GM19452 (cell line): ENCODE data around the gene PPP1R12A.

Experiments
- ATAC-seq: cut with Tn5 transposase; IDR thresholded peaks from one replicate; pipeline ENCODE4 v1.9.1; 2021; ENCODE audit not compliant: unreplicated experiment

Gene PPP1R12A

DNA sequence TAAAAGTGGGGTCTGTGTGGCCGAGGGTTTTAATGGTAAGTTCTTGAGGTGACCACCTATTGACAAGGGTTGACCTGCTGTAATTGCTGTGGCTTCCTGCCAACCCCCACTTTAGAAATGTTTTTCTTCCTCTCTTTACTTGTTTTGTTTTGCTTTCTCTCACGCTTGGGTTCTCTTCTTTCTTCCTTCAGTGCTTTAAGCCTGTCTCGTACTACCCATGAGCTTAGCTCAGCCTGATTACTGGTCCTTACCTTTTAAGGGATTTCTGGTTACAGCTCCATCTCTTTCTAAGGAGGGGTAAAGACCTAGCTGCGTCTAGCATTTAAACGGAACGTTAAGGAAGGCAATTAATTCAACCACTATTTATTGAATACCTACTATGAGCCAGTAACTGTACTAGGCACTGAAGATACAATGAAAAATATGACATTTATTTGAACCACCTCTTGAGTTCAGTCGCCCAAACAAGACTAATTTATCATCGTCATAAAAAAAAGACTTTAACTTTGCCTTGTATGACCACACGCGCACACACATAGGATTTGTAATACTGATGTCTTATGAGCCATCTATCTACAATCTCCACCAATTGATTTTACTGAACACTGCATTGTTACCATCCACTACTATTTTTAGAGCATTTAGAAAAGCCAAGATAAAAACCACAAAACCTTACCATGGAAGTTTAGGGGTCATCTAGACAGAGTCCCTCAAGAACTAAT is 888 bp upstream of the PPP1R12A start:
- ATAC-seq: peak; percentile 18

- peak; percentile 11 for ATAC-seq
Measured at GRCh38 chr12:79934281-79935020, 446 bp downstream of the PPP1R12A start.

- no peak for ATAC-seq
Measured at GRCh38 chr12:79933532-79934264, 1.2 kb downstream of the PPP1R12A start.

- no peak for ATAC-seq
Measured at GRCh38 chr12:79933043-79933442, 1.9 kb downstream of the PPP1R12A start.

DNA sequence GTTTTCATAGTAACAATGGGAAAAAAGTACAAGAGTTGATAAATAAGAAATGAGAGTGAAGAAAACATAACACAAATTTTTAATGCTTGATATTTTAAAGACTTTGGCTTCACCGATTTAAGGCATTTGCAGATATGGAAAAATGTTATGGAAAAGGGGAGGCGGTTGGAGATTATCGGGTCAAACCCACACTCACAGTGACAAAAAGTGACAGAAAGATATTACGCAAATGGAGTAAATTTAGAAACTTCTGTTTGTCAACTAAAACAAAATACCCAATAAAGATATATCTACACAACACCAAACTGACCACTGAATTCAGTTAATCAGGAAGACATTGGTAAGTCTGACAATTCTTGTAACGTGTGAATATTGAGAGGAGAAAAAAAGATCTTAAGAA is 2.5 kb downstream of the PPP1R12A start:
- ATAC-seq: no peak

- no peak for ATAC-seq
Measured at GRCh38 chr12:79929065-79929464, 5.8 kb downstream of the PPP1R12A start.

- ATAC-seq: peak; percentile 99
Measured at GRCh38 chr12:79927772-79928474, 7.0 kb downstream of the PPP1R12A start.

DNA sequence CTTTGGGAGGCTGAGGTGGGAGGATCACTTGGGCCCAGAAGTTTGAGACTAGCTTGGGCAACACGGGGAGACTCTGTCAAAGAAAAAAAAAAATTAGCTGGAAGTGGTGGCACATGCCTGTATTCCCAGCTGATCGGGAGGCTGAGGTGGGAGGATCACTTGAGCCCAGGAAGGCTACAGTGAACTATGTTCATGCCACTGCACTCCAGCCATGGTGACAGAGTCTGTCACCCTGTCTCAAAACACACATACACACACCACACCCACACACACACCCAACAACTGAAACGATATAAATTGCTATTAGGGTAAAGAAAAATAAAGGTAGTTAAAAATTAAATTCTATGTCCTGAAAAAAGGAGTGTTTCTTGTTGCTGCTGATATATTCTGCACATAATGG is 7.9 kb downstream of the PPP1R12A start:
- no peak for ATAC-seq

DNA sequence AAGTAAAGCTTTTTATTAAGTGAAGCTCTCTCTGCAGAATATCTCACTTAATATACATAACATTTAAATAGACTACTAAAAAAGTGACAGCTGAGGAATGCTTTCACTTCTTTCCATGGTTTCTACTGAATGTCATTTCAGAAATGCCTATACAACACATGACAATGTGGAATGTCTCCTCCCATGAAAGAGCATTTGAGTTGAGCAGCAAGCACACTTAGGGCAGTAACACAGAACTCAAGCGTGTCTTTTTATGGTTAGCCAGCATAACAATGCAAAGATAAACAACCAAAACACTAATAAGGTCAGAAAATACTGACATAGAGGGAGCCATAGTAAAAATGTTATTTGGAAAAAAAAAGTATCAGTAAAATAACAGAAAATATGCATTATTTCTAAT is 9.4 kb downstream of the PPP1R12A start:
- no peak for ATAC-seq

DNA sequence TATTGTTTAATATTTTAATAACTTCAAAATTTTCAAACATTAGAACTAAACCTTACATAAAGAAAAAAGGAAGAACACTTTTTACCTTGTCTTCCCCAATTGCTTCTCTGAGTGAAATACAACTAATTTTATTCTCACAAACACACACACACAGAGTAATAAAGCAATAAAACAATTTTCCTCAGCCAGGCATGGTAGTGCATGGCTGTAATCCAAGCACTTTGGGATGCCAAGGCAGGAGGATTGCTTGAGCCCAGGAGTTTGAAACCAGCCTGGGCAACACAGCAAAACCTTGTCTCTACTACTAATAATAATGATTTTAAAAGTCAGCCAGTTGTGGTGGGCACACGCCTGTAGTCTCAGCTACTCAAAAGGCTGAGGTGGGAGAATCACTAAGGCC is 13.1 kb downstream of the PPP1R12A start:
- no peak for ATAC-seq

- peak; percentile 50 for ATAC-seq
Measured at GRCh38 chr12:79920421-79921238, 14.3 kb downstream of the PPP1R12A start.

- no peak for ATAC-seq
Measured at GRCh38 chr12:79919762-79920161, 15.1 kb downstream of the PPP1R12A start.

GRCh38 chr12:79916826-79917225 is 18.1 kb downstream of the PPP1R12A start:
- no peak for ATAC-seq

GRCh38 chr12:79911889-79912656 is 22.8 kb downstream of the PPP1R12A start:
- no peak for ATAC-seq

GRCh38 chr12:79908366-79908765 is 26.5 kb downstream of the PPP1R12A start:
- ATAC-seq: no peak

DNA sequence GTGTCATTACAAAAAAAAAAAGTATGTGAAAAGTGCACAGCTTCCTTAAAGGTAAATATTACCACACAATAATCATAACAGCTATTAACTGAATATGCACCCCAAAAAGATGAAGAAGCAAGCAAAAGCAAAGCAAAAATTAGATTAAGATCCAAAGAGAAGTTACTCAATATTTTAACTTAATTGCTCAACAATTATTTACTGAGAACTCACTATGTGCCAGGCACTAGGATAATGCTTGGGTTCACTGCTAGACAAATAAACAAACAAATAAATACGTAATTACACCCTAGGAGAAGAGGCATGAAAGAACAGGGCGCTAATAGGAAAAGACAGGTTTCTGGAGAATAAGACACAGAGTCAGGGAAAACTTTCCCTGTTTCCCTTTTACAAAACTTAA is 33.4 kb downstream of the PPP1R12A start:
- ATAC-seq: no peak

- ATAC-seq: no peak
Measured at GRCh38 chr12:79900951-79901350, 33.9 kb downstream of the PPP1R12A start.

DNA sequence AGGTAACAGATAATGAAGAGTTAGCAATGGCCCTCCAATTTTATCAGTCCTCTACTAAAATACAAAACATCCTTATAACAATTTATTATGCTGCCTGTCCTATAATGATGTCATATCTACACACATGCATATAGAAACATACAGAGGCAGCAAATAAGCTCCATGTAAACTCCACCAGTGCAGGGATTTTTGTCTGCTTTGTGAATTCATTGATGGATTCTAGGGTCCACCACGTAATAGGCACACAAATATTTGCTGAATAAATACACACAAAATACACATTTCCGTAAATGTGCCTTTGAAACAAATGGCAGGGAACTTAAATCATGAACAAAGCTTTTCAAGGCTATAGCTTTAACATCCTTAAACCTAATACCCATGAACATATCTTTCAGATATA is 34.7 kb downstream of the PPP1R12A start:
- ATAC-seq: no peak

GRCh38 chr12:79897617-79898016 is 37.3 kb downstream of the PPP1R12A start:
- no peak for ATAC-seq

- ATAC-seq: no peak
Measured at GRCh38 chr12:79895804-79896203, 39.1 kb downstream of the PPP1R12A start.
